ENCODE measurements around the gene GNB1.

Gene GNB1

GRCh38 chr1:1921901-1922701, 31.2 kb upstream of the GNB1 start:
- TF ChIP-seq ZNF70 (CRISPR knock-in tag; IDR thresholded peaks at IDR 0.05), result no peak
- TF ChIP-seq CREB5 (CRISPR knock-in tag; IDR thresholded peaks at IDR 0.05; ENCODE audit: low read depth), result no peak
- TF ChIP-seq CSDC2 (CRISPR knock-in tag; IDR thresholded peaks at IDR 0.05), result no peak
- TF ChIP-seq GLIS3 (CRISPR knock-in tag; IDR thresholded peaks at IDR 0.05), result no peak
- TF ChIP-seq CSRNP3 (CRISPR knock-in tag; IDR thresholded peaks at IDR 0.05), result no peak
- ATAC-seq, result no peak

GRCh38 chr1:1921459-1921862, 30.6 kb upstream of the GNB1 start:
- TF ChIP-seq PPARA (CRISPR knock-in tag; IDR thresholded peaks at IDR 0.05; ENCODE audit: borderline replicate concordance) (no peak), OSR1 (CRISPR knock-in tag; IDR thresholded peaks at IDR 0.05) (no peak), TCF4 (CRISPR knock-in tag; IDR thresholded peaks at IDR 0.05; ENCODE audit: borderline replicate concordance) (no peak), ESRRG (CRISPR knock-in tag; IDR thresholded peaks at IDR 0.05) (no peak)
- ATAC-seq, result no peak

GRCh38 chr1:1920608-1921458, 29.9 kb upstream of the GNB1 start:
- no peak for ATAC-seq
- no peak for TF ChIP-seq PPARA (CRISPR knock-in tag; IDR thresholded peaks at IDR 0.05; ENCODE audit: borderline replicate concordance)
- no peak for TF ChIP-seq RARB (CRISPR knock-in tag; IDR thresholded peaks at IDR 0.05)
- no peak for TF ChIP-seq CSRNP3 (CRISPR knock-in tag; IDR thresholded peaks at IDR 0.05)
- no peak for TF ChIP-seq OSR1 (CRISPR knock-in tag; IDR thresholded peaks at IDR 0.05)
- TF ChIP-seq SNAI2 (CRISPR knock-in tag; IDR thresholded peaks at IDR 0.05), result no peak
- no peak for TF ChIP-seq ISL1 (CRISPR knock-in tag; IDR thresholded peaks at IDR 0.05)
- no peak for TF ChIP-seq ESRRG (CRISPR knock-in tag; IDR thresholded peaks at IDR 0.05)
- TF ChIP-seq TOX (CRISPR knock-in tag; IDR thresholded peaks at IDR 0.05; ENCODE audit: borderline replicate concordance), result no peak
- TF ChIP-seq ZFP3 (CRISPR knock-in tag; IDR thresholded peaks at IDR 0.05), result no peak
- TF ChIP-seq ZNF8 (CRISPR knock-in tag; IDR thresholded peaks at IDR 0.05), result no peak
- no peak for TF ChIP-seq ZFP30 (CRISPR knock-in tag; IDR thresholded peaks at IDR 0.05)
- TF ChIP-seq ZNF565 (CRISPR knock-in tag; conservative IDR thresholded peaks at IDR 0.05; ENCODE audit: low read depth), result no peak
- no peak for TF ChIP-seq CREB5 (CRISPR knock-in tag; IDR thresholded peaks at IDR 0.05; ENCODE audit: low read depth)
- TF ChIP-seq GLIS3 (CRISPR knock-in tag; IDR thresholded peaks at IDR 0.05), result no peak

DNA sequence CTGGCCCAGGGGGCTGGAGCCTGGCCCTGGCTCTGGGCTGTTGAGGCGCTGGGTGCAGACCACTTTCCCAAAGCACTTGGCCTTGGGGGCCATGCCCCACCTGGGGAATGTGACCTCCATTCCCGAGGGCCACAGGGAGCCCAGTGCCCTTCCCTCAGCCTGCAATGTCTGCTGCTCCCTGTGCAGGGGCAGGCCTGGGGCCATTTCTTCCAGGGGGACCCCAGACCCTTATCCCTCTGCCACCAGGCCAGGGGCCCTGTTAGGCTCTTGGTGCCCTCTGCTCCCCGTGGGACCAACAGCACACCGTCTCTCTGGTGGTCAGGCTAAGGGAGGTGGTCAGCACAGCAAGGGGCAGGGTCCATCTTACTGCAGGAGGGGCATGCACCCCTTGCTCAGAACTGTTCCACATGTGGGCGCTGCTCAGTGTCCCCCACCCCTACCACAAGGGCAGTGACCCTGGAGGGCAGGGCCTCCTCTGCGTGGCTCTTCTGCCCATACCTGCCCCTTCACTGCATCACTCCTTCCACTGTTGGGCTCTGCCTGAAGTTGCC, 29.2 kb upstream of the GNB1 start:
- no peak for ATAC-seq
- no peak for TF ChIP-seq ZNF8 (CRISPR knock-in tag; IDR thresholded peaks at IDR 0.05)
- TF ChIP-seq CSDC2 (CRISPR knock-in tag; IDR thresholded peaks at IDR 0.05), result no peak
- TF ChIP-seq ISL1 (CRISPR knock-in tag; IDR thresholded peaks at IDR 0.05), result no peak
- TF ChIP-seq TOX (CRISPR knock-in tag; IDR thresholded peaks at IDR 0.05; ENCODE audit: borderline replicate concordance), result no peak
- TF ChIP-seq SNAI2 (CRISPR knock-in tag; IDR thresholded peaks at IDR 0.05), result no peak
- TF ChIP-seq, protein P1, sequence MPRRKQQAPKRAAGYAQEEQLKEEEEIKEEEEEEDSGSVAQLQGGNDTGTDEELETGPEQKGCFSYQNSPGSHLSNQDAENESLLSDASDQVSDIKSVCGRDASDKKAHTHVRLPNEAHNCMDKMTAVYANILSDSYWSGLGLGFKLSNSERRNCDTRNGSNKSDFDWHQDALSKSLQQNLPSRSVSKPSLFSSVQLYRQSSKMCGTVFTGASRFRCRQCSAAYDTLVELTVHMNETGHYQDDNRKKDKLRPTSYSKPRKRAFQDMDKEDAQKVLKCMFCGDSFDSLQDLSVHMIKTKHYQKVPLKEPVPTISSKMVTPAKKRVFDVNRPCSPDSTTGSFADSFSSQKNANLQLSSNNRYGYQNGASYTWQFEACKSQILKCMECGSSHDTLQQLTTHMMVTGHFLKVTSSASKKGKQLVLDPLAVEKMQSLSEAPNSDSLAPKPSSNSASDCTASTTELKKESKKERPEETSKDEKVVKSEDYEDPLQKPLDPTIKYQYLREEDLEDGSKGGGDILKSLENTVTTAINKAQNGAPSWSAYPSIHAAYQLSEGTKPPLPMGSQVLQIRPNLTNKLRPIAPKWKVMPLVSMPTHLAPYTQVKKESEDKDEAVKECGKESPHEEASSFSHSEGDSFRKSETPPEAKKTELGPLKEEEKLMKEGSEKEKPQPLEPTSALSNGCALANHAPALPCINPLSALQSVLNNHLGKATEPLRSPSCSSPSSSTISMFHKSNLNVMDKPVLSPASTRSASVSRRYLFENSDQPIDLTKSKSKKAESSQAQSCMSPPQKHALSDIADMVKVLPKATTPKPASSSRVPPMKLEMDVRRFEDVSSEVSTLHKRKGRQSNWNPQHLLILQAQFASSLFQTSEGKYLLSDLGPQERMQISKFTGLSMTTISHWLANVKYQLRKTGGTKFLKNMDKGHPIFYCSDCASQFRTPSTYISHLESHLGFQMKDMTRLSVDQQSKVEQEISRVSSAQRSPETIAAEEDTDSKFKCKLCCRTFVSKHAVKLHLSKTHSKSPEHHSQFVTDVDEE (CRISPR knock-in tag; IDR thresholded peaks at IDR 0.05), result no peak
- TF ChIP-seq BACH2 (CRISPR knock-in tag; IDR thresholded peaks at IDR 0.05; ENCODE audit: borderline replicate concordance), result no peak
- no peak for TF ChIP-seq ZNF565 (CRISPR knock-in tag; conservative IDR thresholded peaks at IDR 0.05; ENCODE audit: low read depth)
- TF ChIP-seq GLIS3 (CRISPR knock-in tag; IDR thresholded peaks at IDR 0.05), result no peak
- TF ChIP-seq ZC3H10 (CRISPR knock-in tag; IDR thresholded peaks at IDR 0.05), result no peak
- TF ChIP-seq PATZ1 (CRISPR knock-in tag; IDR thresholded peaks at IDR 0.05; ENCODE audit: borderline replicate concordance), result no peak
- no peak for TF ChIP-seq ZFP3 (CRISPR knock-in tag; IDR thresholded peaks at IDR 0.05)
- TF ChIP-seq RARB (CRISPR knock-in tag; IDR thresholded peaks at IDR 0.05), result no peak
- TF ChIP-seq PPARA (CRISPR knock-in tag; IDR thresholded peaks at IDR 0.05; ENCODE audit: borderline replicate concordance), result no peak
- TF ChIP-seq ZNF70 (CRISPR knock-in tag; IDR thresholded peaks at IDR 0.05), result no peak

Measured in SK-N-SH treated with all-trans-retinoic acid at 6 μM for 48 hours (cell line).